ENCODE measurements around the gene HSF2. TPM values are rescaled to one million over a fixed set of nuclear protein-coding genes. Genes with fewer than 3 reads are reported as not detected.

Gene HSF2
- total and polyA plus RNA-seq, 7 experiments from 2014 or later = 12.5 to 45.4 (median 26.5) TPM

- ATAC-seq = no peak
- no peak overlapping the region for H3K4me3 Mint-ChIP-seq
- peaks cover 16 to 76% (median 46%) of the 10 kb centered on the region in 5 donors for H3K36me3 Mint-ChIP-seq
- ChIA-PET CTCF (no interaction called here), POLR2A (interaction anchor here (0.7 to 1.3 kb wide), 2 partner anchors 9 to 10 kb away, joined by 3 to 4 read pairs; no protein-coding TSS in a partner anchor)
- Histone ChIP-seq H3K27me3 (ENCODE audit: control insufficient read depth in 2 of 2, insufficient read depth in 2 of 2, low read length in 2 of 2) (no peaks in the 10 kb centered on the region), H3K4me1 (ENCODE audit: control insufficient read depth in 2 of 2, insufficient read depth in 2 of 2, low read length in 2 of 2) (no peaks in the 10 kb centered on the region), H3K27ac (ENCODE audit: low read depth, low read length) (no peak overlapping the region), H3K36me3 (ENCODE audit: control insufficient read depth in 2 of 3, insufficient read depth in 3 of 3, low read length in 3 of 3) (peaks cover 0 to 44% (median 15%) of the 10 kb centered on the region in 3 experiments), H3K9me3 (ENCODE audit: control insufficient read depth in 2 of 3, low read length in 3 of 3) (no peaks in the 10 kb centered on the region), H3K4me3 (ENCODE audit: low read length) (no peak overlapping the region)
- H3K27ac Mint-ChIP-seq = peak overlapping the region in 5 of 9 donors; percentile 25 to 49 (median 29)
- peaks cover 5 to 31% (median 15%) of the 10 kb centered on the region in 7 donors for H3K4me1 Mint-ChIP-seq
- intact Hi-C loops (cut with micrococcal nuclease) = loop anchor here in 1 of 2 donors (2.0 kb wide), 1 partner anchor 46 kb away; no protein-coding TSS in a partner anchor
- H3K27me3 Mint-ChIP-seq = no peaks in the 10 kb centered on the region
- H3K9me3 Mint-ChIP-seq = no peaks in the 10 kb centered on the region
- no peak for DNase-seq
Observed at GRCh38 chr6:122426597-122426996, 27.1 kb downstream of the HSF2 start.

- Mint-ChIP-seq H3K27me3 (no peaks in the 10 kb centered on the region), H3K4me3 (no peak overlapping the region), H3K36me3 (peaks cover 12 to 83% (median 43%) of the 10 kb centered on the region in 5 donors), H3K9me3 (no peaks in the 10 kb centered on the region), H3K27ac (peak overlapping the region in 3 of 9 donors; percentile 12 to 24 (median 19)), H3K4me1 (peaks cover 0 to 32% (median 15%) of the 10 kb centered on the region in 7 donors)
- CTCF ChIA-PET = no interaction called here
- no peak overlapping the region for H3K4me3 ChIP-seq (ENCODE audit: low read length)
- POLR2A ChIA-PET = no interaction called here
- ATAC-seq (no peak), DNase-seq (no peak)
- no peak overlapping the region for H3K27ac ChIP-seq (ENCODE audit: low read depth, low read length)
- H3K27me3 ChIP-seq (ENCODE audit: control insufficient read depth in 2 of 2, insufficient read depth in 2 of 2, low read length in 2 of 2) = no peaks in the 10 kb centered on the region
- intact Hi-C loops (cut with micrococcal nuclease) = loop anchor here in 1 of 2 donors (1.0 to 2.0 kb wide), 2 partner anchors 9 to 14 kb away; no protein-coding TSS in a partner anchor
- no peaks in the 10 kb centered on the region for H3K4me1 ChIP-seq (ENCODE audit: control insufficient read depth in 2 of 2, insufficient read depth in 2 of 2, low read length in 2 of 2)
- no peaks in the 10 kb centered on the region for H3K9me3 ChIP-seq (ENCODE audit: control insufficient read depth in 2 of 3, low read length in 3 of 3)
- H3K36me3 ChIP-seq (ENCODE audit: control insufficient read depth in 2 of 3, insufficient read depth in 3 of 3, low read length in 3 of 3) = peaks cover 7 to 47% (median 19%) of the 10 kb centered on the region in 3 experiments
Observed at GRCh38 chr6:122428781-122429180, 29.3 kb downstream of the HSF2 start.

- Histone ChIP-seq H3K4me3 (ENCODE audit: low read length) (no peak overlapping the region), H3K27ac (ENCODE audit: low read depth, low read length) (no peak overlapping the region), H3K9me3 (ENCODE audit: control insufficient read depth in 2 of 3, low read length in 3 of 3) (no peaks in the 10 kb centered on the region), H3K27me3 (ENCODE audit: control insufficient read depth in 2 of 2, insufficient read depth in 2 of 2, low read length in 2 of 2) (no peaks in the 10 kb centered on the region), H3K4me1 (ENCODE audit: control insufficient read depth in 2 of 2, insufficient read depth in 2 of 2, low read length in 2 of 2) (no peaks in the 10 kb centered on the region), H3K36me3 (ENCODE audit: control insufficient read depth in 2 of 3, insufficient read depth in 3 of 3, low read length in 3 of 3) (peaks cover 7 to 49% (median 19%) of the 10 kb centered on the region in 3 experiments)
- ChIA-PET CTCF (no interaction called here), POLR2A (interaction anchor here (0.6 kb wide), 1 partner anchor 106 kb away, joined by 3 read pairs; no protein-coding TSS in a partner anchor)
- ATAC-seq (no peak), DNase-seq (no peak)
- peaks cover 9 to 83% (median 43%) of the 10 kb centered on the region in 5 donors for H3K36me3 Mint-ChIP-seq
- H3K4me3 Mint-ChIP-seq = no peak overlapping the region
- intact Hi-C loops (cut with micrococcal nuclease) = loop anchor here in 1 of 2 donors (1.0 to 2.0 kb wide), 2 partner anchors 8 to 13 kb away; no protein-coding TSS in a partner anchor
- peaks cover 0 to 33% (median 18%) of the 10 kb centered on the region in 7 donors for H3K4me1 Mint-ChIP-seq
- no peaks in the 10 kb centered on the region for H3K9me3 Mint-ChIP-seq
- no peaks in the 10 kb centered on the region for H3K27me3 Mint-ChIP-seq
- H3K27ac Mint-ChIP-seq = peak overlapping the region in 4 of 9 donors; percentile 14 to 75 (median 25)
Observed at GRCh38 chr6:122429323-122429722, 29.9 kb downstream of the HSF2 start.

GRCh38 chr6:122431780-122432179 is 32.3 kb downstream of the HSF2 start:
- intact Hi-C loops (cut with micrococcal nuclease) = loop anchor here in 1 of 2 donors (2.0 kb wide), 1 partner anchor 23 kb away; no protein-coding TSS in a partner anchor
- Histone ChIP-seq H3K9me3 (ENCODE audit: control insufficient read depth in 2 of 3, low read length in 3 of 3) (no peaks in the 10 kb centered on the region), H3K36me3 (ENCODE audit: control insufficient read depth in 2 of 3, insufficient read depth in 3 of 3, low read length in 3 of 3) (peaks cover 7 to 45% (median 12%) of the 10 kb centered on the region in 3 experiments), H3K27ac (ENCODE audit: low read depth, low read length) (no peak overlapping the region), H3K4me1 (ENCODE audit: control insufficient read depth in 2 of 2, insufficient read depth in 2 of 2, low read length in 2 of 2) (no peaks in the 10 kb centered on the region), H3K4me3 (ENCODE audit: low read length) (no peak overlapping the region), H3K27me3 (ENCODE audit: control insufficient read depth in 2 of 2, insufficient read depth in 2 of 2, low read length in 2 of 2) (no peaks in the 10 kb centered on the region)
- POLR2A ChIA-PET = interaction anchor here (1.5 kb wide), 1 partner anchor 32 kb away, joined by 3 read pairs; the partner anchor contains the start of gene HSF2
- no peak overlapping the region for H3K4me3 Mint-ChIP-seq
- no peak for DNase-seq
- H3K27ac Mint-ChIP-seq = peak overlapping the region in 4 of 9 donors; percentile 23 to 69 (median 40)
- no peaks in the 10 kb centered on the region for H3K9me3 Mint-ChIP-seq
- H3K4me1 Mint-ChIP-seq = peaks cover 3 to 26% (median 4%) of the 10 kb centered on the region in 7 donors
- CTCF ChIA-PET = interaction anchor here (1.3 kb wide), 1 partner anchor 23 kb away, joined by 3 read pairs; no protein-coding TSS in a partner anchor
- no peak for ATAC-seq
- peaks cover 0 to 75% (median 40%) of the 10 kb centered on the region in 5 donors for H3K36me3 Mint-ChIP-seq
- H3K27me3 Mint-ChIP-seq = no peaks in the 10 kb centered on the region

GRCh38 chr6:122432816-122433215 is 33.4 kb downstream of the HSF2 start:
- ATAC-seq (no peak), DNase-seq (no peak)
- ChIA-PET CTCF (interaction anchor here (0.6 to 1.3 kb wide), 2 partner anchors 18 to 24 kb away, joined by 3 read pairs; no protein-coding TSS in a partner anchor), POLR2A (interaction anchor here (1.0 to 1.1 kb wide), 2 partner anchors 18 to 47 kb away, joined by 3 read pairs; no protein-coding TSS in a partner anchor)
- Histone ChIP-seq H3K27ac (ENCODE audit: low read depth, low read length) (no peak overlapping the region), H3K4me3 (ENCODE audit: low read length) (no peak overlapping the region), H3K36me3 (ENCODE audit: control insufficient read depth in 2 of 3, insufficient read depth in 3 of 3, low read length in 3 of 3) (peaks cover 7 to 43% (median 16%) of the 10 kb centered on the region in 3 experiments), H3K27me3 (ENCODE audit: control insufficient read depth in 2 of 2, insufficient read depth in 2 of 2, low read length in 2 of 2) (no peaks in the 10 kb centered on the region), H3K9me3 (ENCODE audit: control insufficient read depth in 2 of 3, low read length in 3 of 3) (no peaks in the 10 kb centered on the region), H3K4me1 (ENCODE audit: control insufficient read depth in 2 of 2, insufficient read depth in 2 of 2, low read length in 2 of 2) (no peaks in the 10 kb centered on the region)
- H3K27ac Mint-ChIP-seq = peak overlapping the region in 6 of 9 donors; percentile 14 to 76 (median 62)
- peaks cover under 1 to 78% (median 42%) of the 10 kb centered on the region in 5 donors for H3K36me3 Mint-ChIP-seq
- intact Hi-C loops (cut with micrococcal nuclease) = no loop called here
- H3K9me3 Mint-ChIP-seq = peaks cover 0 to 9% (median 0%) of the 10 kb centered on the region in 11 donors
- H3K4me1 Mint-ChIP-seq = peaks cover 0 to 20% (median 4%) of the 10 kb centered on the region in 7 donors
- no peak overlapping the region for H3K4me3 Mint-ChIP-seq
- H3K27me3 Mint-ChIP-seq = no peaks in the 10 kb centered on the region

- Histone ChIP-seq H3K9me3 (ENCODE audit: control insufficient read depth in 2 of 3, low read length in 3 of 3) (peaks cover 0 to 11% (median 5%) of the 10 kb centered on the region in 3 experiments), H3K27me3 (ENCODE audit: control insufficient read depth in 2 of 2, insufficient read depth in 2 of 2, low read length in 2 of 2) (no peaks in the 10 kb centered on the region), H3K36me3 (ENCODE audit: control insufficient read depth in 2 of 3, insufficient read depth in 3 of 3, low read length in 3 of 3) (peaks cover 3 to 60% (median 8%) of the 10 kb centered on the region in 3 experiments), H3K4me1 (ENCODE audit: control insufficient read depth in 2 of 2, insufficient read depth in 2 of 2, low read length in 2 of 2) (no peaks in the 10 kb centered on the region), H3K4me3 (ENCODE audit: low read length) (no peak overlapping the region), H3K27ac (ENCODE audit: low read depth, low read length) (no peak overlapping the region)
- H3K27me3 Mint-ChIP-seq = no peaks in the 10 kb centered on the region
- DNase-seq = no peak
- intact Hi-C loops (cut with micrococcal nuclease) = loop anchor here in 1 of 2 donors (5.0 kb wide), 1 partner anchor 42 kb away; the partner anchor contains the start of gene HSF2
- peaks cover 0 to 51% (median 19%) of the 10 kb centered on the region in 11 donors for H3K9me3 Mint-ChIP-seq
- H3K36me3 Mint-ChIP-seq = peaks cover 26 to 81% (median 71%) of the 10 kb centered on the region in 5 donors
- ChIA-PET POLR2A (interaction anchor here (1.0 kb wide), 1 partner anchor 40 kb away, joined by 5 read pairs; the partner anchor contains the start of gene HSF2), CTCF (no interaction called here)
- H3K4me1 Mint-ChIP-seq = peaks cover 0 to 8% (median 3%) of the 10 kb centered on the region in 7 donors
- peak overlapping the region in 4 of 9 donors; percentile 24 to 84 (median 29) for H3K27ac Mint-ChIP-seq
- no peak overlapping the region for H3K4me3 Mint-ChIP-seq
- ATAC-seq = peak; percentile 22
Observed at GRCh38 chr6:122438975-122439374, 39.5 kb downstream of the HSF2 start.

Data from naive thymus-derived CD4-positive, alpha-beta T cell (primary cell).